ENCODE measurements around the gene NLGN4Y.

The NLGN4Y gene

GRCh38 chrY:14822201-14822600, 297.9 kb downstream of the NLGN4Y start:
- H3K4me3 ChIP-seq (replicated peaks; ENCODE audit: low read depth, low read length): no peak overlapping the region
- no peaks in the 10 kb centered on the region for H3K27me3 ChIP-seq (replicated peaks; ENCODE audit: control insufficient read depth, insufficient read depth, low read length)
- TF ChIP-seq CTCF (IDR thresholded peaks at IDR 0.05; ENCODE audit: insufficient read depth, low read length, poor library complexity, severe bottlenecking): no peak
- no peak for DNase-seq (ENCODE audit: extremely low read depth, insufficient read length)
- no peaks in the 10 kb centered on the region for H3K36me3 ChIP-seq (ENCODE audit: control insufficient read depth, insufficient read depth, low read length)

DNA sequence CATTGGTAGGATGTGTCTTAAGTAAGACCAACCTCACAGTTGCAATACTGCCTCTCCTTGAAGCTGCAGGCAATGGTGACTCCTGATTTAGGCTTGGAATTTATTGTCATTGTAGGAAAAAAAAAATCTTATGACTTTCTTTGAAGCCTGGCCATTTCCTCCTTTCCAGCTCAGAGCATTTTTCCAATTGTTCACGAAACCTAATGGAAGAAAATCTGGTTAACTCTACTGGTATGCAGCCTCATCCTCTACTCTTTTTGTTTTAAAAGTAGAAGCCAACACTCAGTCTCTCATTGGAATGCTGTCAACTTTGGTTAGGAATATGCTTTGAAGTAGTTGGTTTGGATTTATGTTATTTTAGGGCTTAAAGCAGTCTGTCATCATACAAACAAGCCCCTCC, 298.6 kb downstream of the NLGN4Y start:
- Histone ChIP-seq H3K27me3 (replicated peaks; ENCODE audit: control insufficient read depth, insufficient read depth, low read length) (no peaks in the 10 kb centered on the region), H3K4me3 (replicated peaks; ENCODE audit: low read depth, low read length) (no peak overlapping the region), H3K36me3 (ENCODE audit: control insufficient read depth, insufficient read depth, low read length) (no peaks in the 10 kb centered on the region)
- TF ChIP-seq CTCF (IDR thresholded peaks at IDR 0.05; ENCODE audit: insufficient read depth, low read length, poor library complexity, severe bottlenecking): no peak
- DNase-seq (ENCODE audit: extremely low read depth, insufficient read length): no peak

DNA sequence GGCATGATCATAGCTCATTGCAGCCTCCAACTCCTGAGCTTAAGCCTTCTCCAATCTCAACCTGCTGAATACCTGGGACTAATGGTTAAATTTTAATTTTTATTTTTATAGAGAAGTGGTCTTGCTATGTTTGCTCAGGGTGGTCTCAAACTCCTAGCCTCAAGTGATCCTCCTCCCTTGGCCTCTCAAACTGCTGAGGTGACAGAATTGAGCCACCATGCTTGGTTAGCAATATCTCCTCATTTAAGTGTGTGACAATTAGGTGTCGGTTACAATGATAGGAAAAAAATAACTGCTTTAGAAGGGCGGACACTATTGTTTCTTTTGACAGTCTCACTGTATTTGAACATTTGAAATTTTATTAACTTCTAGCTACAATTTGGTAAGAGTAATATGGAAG, 300.3 kb downstream of the NLGN4Y start:
- DNase-seq (ENCODE audit: extremely low read depth, insufficient read length): no peak
- Histone ChIP-seq H3K36me3 (ENCODE audit: control insufficient read depth, insufficient read depth, low read length) (no peaks in the 10 kb centered on the region), H3K4me3 (replicated peaks; ENCODE audit: low read depth, low read length) (no peak overlapping the region), H3K27me3 (replicated peaks; ENCODE audit: control insufficient read depth, insufficient read depth, low read length) (no peaks in the 10 kb centered on the region)
- TF ChIP-seq CTCF (IDR thresholded peaks at IDR 0.05; ENCODE audit: insufficient read depth, low read length, poor library complexity, severe bottlenecking): no peak

DNA sequence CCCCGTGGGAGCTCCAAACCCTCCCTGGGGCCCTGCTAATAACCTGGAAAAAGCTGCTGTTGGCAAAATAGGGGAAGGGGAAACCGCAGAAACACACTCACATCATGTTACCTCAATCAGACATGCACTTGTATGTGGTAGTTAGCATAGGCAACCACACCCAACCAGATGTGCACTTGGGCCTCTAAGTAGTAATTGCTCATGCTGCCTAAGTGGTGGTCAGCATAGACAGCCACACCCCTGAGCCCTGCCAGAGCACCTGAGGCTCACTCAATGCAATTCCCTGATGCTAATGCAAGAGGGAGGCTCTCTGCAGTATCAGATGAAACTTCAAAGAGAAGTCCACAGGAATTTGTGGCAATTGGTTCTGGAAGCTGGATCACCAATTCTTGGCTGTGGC, 301.4 kb downstream of the NLGN4Y start:
- no peak overlapping the region for H3K4me3 ChIP-seq (replicated peaks; ENCODE audit: low read depth, low read length)
- TF ChIP-seq CTCF (IDR thresholded peaks at IDR 0.05; ENCODE audit: insufficient read depth, low read length, poor library complexity, severe bottlenecking): no peak

GRCh38 chrY:14828531-14828930, 304.2 kb downstream of the NLGN4Y start:
- no peaks in the 10 kb centered on the region for H3K36me3 ChIP-seq (ENCODE audit: control insufficient read depth, insufficient read depth, low read length)
- no peak for TF ChIP-seq CTCF (IDR thresholded peaks at IDR 0.05; ENCODE audit: insufficient read depth, low read length, poor library complexity, severe bottlenecking)
- H3K27me3 ChIP-seq (replicated peaks; ENCODE audit: control insufficient read depth, insufficient read depth, low read length): no peaks in the 10 kb centered on the region
- H3K4me3 ChIP-seq (replicated peaks; ENCODE audit: low read depth, low read length): no peak overlapping the region
- DNase-seq (ENCODE audit: extremely low read depth, insufficient read length): no peak

More for the DNA sequence above, 301.4 kb downstream of the NLGN4Y start:
- Histone ChIP-seq H3K36me3 (ENCODE audit: control insufficient read depth, insufficient read depth, low read length) (no peaks in the 10 kb centered on the region), H3K27me3 (replicated peaks; ENCODE audit: control insufficient read depth, insufficient read depth, low read length) (no peaks in the 10 kb centered on the region)
- no peak for DNase-seq (ENCODE audit: extremely low read depth, insufficient read length)

- H3K36me3 ChIP-seq (ENCODE audit: control insufficient read depth, insufficient read depth, low read length): no peaks in the 10 kb centered on the region
- no peak for TF ChIP-seq CTCF (IDR thresholded peaks at IDR 0.05; ENCODE audit: insufficient read depth, low read length, poor library complexity, severe bottlenecking)
- no peak overlapping the region for H3K4me3 ChIP-seq (replicated peaks; ENCODE audit: low read depth, low read length)
- no peak for DNase-seq (ENCODE audit: extremely low read depth, insufficient read length)
- H3K27me3 ChIP-seq (replicated peaks; ENCODE audit: control insufficient read depth, insufficient read depth, low read length): no peaks in the 10 kb centered on the region
Observed at GRCh38 chrY:14829366-14829885, 305.1 kb downstream of the NLGN4Y start.

Data from GM06990 (cell line).